ENCODE data around the gene ITGAE.

Gene ITGAE

GRCh38 chr17:3693829-3694231 lies 107.2 kb downstream of the ITGAE start:
- no peak for DNase-seq (ENCODE audit: low read depth)
- no peak overlapping the region for H3K4me3 ChIP-seq (ENCODE audit: low read length)
- no peak for TF ChIP-seq CTCF (conservative IDR thresholded peaks at IDR 0.05; ENCODE audit: low read depth, low read length)

GRCh38 chr17:3693141-3693540 lies 107.8 kb downstream of the ITGAE start:
- no peak for TF ChIP-seq CTCF (conservative IDR thresholded peaks at IDR 0.05; ENCODE audit: low read depth, low read length)
- no peak overlapping the region for H3K4me3 ChIP-seq (ENCODE audit: low read length)
- no peak for DNase-seq (ENCODE audit: low read depth)

- H3K4me3 ChIP-seq (ENCODE audit: low read length) = no peak overlapping the region
- DNase-seq (ENCODE audit: low read depth) = no peak
- TF ChIP-seq CTCF (conservative IDR thresholded peaks at IDR 0.05; ENCODE audit: low read depth, low read length) = peak; percentile 4
These were observed 108.6 kb downstream of the ITGAE start for GRCh38 chr17:3692346-3692745.

- no peak overlapping the region for H3K4me3 ChIP-seq (ENCODE audit: low read length)
- TF ChIP-seq CTCF (conservative IDR thresholded peaks at IDR 0.05; ENCODE audit: low read depth, low read length) = no peak
- DNase-seq (ENCODE audit: low read depth) = no peak
These were observed 109.3 kb downstream of the ITGAE start for GRCh38 chr17:3691617-3692067.

- no peak for DNase-seq (ENCODE audit: low read depth)
- H3K4me3 ChIP-seq (ENCODE audit: low read length) = no peak overlapping the region
- no peak for TF ChIP-seq CTCF (conservative IDR thresholded peaks at IDR 0.05; ENCODE audit: low read depth, low read length)
These were observed 110.8 kb downstream of the ITGAE start for GRCh38 chr17:3690094-3690715.

GRCh38 chr17:3689262-3690093 lies 111.5 kb downstream of the ITGAE start:
- H3K4me3 ChIP-seq (ENCODE audit: low read length) = no peak overlapping the region
- TF ChIP-seq CTCF (conservative IDR thresholded peaks at IDR 0.05; ENCODE audit: low read depth, low read length) = no peak
- no peak for DNase-seq (ENCODE audit: low read depth)

- DNase-seq (ENCODE audit: low read depth) = no peak
- no peak overlapping the region for H3K4me3 ChIP-seq (ENCODE audit: low read length)
- TF ChIP-seq CTCF (conservative IDR thresholded peaks at IDR 0.05; ENCODE audit: low read depth, low read length) = no peak
These were observed 112.1 kb downstream of the ITGAE start for GRCh38 chr17:3688852-3689261.
